Measurements from ENCODE around the gene MEGF9.
"Not testable (repeated sequence)": the region's sequence is repeated elsewhere in the genome, so short reads cannot be mapped to it uniquely, and the experiment has no call there.

The MEGF9 gene

GRCh38 chr9:120714088-120714845 is at the start of gene MEGF9:
TSS of gene MEGF9 (minus strand) at chr9:120714470. CDS start at chr9:120714358, 112 bp downstream.
- peak; percentile 98 for DNase-seq (ENCODE audit: low spot score)

DNA sequence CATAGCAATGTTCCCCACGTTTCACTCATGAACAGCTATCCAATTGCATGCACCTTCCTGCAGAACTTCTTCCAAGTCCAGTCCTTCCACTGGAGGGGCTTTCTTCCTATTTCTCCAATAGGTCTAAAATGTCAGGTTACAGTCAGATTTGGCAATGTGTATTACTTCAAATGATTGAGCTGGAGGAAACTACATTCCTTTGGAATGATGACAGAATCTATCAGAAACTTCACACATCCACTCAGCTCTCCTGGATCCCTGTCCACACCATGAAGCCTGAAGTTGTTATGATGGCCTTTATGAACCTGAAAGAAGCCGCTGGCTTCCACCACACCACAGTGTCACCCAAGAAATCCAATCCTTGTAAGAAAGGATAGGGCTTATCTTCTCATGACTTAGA is 46.7 kb upstream of the MEGF9 start:
- no peak for DNase-seq (ENCODE audit: low spot score)

DNA sequence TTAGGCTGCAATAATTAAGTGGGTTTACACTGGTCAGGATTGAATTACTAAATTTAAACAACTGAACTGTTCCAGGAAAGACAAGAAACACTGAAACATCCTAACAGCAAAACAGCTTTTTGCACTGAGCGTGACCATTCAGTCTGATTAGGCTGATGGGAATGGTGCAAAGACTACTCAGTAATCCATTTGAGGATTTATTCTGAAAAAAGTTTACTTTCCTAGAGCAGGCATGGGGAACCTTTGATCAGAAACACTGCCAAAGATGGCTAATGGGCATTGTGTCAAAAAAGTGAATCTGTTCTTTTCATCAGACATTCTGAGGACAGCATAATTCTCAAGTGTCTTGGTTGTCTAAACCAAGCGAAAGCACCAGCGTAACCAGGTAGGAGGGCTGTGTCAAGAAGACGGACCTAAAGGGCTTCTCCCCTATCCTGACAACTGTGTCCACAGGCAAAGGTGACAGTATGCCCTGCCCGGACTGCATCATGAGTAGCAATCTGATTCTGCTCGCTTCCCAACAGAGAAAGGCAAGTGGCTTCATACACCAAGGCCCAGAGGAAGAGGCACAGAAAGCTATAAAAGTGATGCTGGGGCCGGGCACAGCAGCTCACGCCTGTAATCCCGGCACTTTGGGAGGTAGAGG is 45.6 kb upstream of the MEGF9 start:
- DNase-seq (ENCODE audit: low spot score) = no peak

- no peak for DNase-seq (ENCODE audit: low spot score)
Observed at GRCh38 chr9:120758544-120758943, 44.3 kb upstream of the MEGF9 start.

DNA sequence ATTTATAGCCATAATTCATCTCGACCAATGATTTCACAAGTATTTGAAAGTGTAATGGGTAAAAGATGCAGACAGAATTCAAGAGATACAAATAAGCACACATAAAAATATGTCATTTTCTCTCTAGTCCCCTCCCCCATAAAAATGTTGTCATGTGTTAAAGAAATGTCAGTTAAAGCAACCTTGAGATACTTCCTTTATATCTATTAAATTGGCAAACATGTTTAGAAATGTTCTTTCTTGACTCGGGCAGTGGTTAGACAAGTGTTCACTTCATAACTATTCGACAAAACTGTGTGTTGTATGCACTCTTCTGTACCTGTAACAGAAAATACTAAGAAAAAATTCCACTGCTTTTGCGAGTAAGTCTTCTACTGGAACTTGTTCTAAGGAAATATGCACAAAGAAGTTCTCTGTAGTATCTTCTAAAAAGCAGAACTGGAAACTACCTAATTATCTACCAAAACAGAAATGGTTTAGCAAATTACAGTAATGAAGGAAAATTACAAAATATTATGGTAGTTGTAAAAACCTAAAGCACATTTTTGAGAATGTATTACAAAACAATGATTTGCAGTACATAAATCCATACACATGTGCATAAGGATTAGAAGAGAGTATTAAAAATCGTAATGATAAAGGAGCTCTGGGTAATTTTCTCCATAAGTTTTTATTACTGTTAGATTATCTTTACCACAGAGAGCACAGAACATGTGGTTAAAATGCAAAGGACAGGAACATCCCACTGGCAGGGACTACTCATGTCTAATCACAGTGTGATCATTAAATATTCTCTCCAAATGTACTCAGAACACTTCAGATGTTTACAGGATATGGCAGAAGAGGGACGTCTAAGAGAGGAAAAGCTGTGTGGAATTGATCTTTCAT is 43.0 kb upstream of the MEGF9 start:
- no peak for DNase-seq (ENCODE audit: low spot score)

GRCh38 chr9:120756531-120756930 is 42.3 kb upstream of the MEGF9 start:
- no peak for DNase-seq (ENCODE audit: low spot score)

GRCh38 chr9:120755810-120756434 is 41.7 kb upstream of the MEGF9 start:
- DNase-seq (ENCODE audit: low spot score) = peak; percentile 65

- no peak for DNase-seq (ENCODE audit: low spot score)
Observed at GRCh38 chr9:120755044-120755443, 40.8 kb upstream of the MEGF9 start.

DNA sequence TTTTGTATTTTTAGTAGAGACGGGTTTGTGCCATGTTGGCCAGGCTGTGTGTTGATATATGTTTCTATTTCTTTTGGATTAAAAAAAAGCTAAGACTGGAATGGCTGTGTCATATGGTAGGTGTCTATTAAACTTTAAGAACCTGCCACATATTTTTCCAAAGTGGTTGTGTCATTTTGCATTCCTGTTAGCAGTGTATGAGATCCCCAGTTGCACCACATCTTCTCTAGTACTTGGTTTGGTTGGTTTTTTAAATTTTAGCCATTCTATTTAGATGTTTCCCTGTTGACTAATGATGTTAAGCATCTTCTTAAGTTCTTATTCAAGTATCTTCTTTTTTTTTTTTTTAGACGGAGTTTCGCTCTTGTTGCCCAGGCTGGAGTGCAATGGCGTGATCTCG is 36.2 kb upstream of the MEGF9 start:
- no peak for DNase-seq (ENCODE audit: low spot score)

DNA sequence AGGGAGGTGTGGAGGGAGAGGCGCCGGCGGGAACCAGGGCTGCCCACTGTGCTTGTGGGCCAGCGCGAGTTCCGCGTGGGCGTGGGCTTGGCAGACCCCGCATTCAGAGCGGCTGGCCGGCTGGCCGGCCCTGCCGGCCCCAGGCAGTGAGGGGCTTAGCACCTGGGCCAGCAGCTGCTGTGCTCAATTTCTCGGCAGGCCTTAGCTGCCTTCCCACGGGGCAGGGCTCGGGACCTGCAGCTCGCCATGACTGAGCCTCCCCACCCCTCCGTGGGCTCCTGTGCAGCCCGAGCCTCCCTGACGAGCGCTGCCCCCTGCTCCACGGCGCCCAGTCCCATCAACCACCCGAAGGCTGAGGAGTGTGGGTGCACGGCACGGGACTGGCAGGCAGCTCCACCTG is 32.1 kb upstream of the MEGF9 start:
- DNase-seq (ENCODE audit: low spot score) = not testable (repeated sequence)

DNA sequence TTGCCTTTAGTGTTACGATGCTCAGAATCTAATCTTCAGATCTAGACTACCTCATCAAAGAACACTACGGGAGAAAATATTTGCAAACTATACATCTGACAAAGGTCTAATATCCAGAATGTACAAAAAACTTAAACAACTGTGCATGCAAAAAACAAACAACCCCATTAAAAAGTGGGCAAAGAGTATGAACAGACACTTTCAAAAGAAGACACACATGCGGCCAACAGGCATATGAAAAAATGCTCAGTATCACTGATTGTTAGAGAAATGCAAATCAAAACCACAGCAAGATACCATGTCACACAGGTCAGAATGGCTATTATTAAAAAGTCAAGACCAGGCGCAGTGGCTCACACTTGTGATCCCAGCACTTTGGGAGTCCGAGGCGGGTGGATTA is 31.0 kb upstream of the MEGF9 start:
- DNase-seq (ENCODE audit: low spot score) = no peak

- no peak for DNase-seq (ENCODE audit: low spot score)
Observed at GRCh38 chr9:120742951-120743416, 28.7 kb upstream of the MEGF9 start.

GRCh38 chr9:120741701-120742100 is 27.4 kb upstream of the MEGF9 start:
- DNase-seq (ENCODE audit: low spot score) = no peak

- no peak for DNase-seq (ENCODE audit: low spot score)
Observed at GRCh38 chr9:120741191-120741590, 26.9 kb upstream of the MEGF9 start.

- DNase-seq (ENCODE audit: low spot score) = no peak
Observed at GRCh38 chr9:120740132-120740531, 25.9 kb upstream of the MEGF9 start.

DNA sequence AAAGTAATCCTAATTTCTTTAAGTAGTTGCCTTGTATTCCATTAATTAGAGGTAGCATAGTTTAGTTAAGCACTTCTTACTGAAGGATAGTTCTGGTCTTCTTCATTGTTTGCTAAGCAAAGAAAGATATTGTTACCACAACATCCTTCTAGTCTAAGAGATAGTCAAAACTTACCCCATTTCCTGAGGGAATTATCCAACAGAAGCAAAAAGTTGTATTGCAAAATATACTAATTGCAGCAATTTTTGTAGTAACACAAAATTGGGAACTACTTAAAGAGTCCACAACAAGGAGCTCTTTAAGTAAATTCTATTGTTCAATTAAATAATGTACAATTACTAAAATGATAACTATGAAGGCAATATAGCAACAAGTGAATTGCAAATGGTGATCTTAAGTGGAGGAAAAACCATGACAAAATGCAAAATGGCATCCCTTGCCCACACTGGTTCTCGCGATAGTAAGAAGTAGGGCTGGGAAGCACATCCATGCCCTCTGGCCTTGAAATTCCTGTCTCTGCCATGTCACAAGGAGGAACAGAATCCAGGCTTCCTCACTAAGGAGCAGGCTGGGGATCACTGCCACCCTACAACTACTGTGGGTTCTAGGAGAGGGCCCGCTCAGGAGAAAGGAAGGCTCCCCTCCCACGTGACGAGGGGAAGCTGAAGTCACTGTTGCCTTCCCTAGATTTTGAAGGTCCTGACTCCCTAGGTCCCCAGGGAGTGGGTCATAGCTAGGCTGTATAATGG is 23.3 kb upstream of the MEGF9 start:
- DNase-seq (ENCODE audit: low spot score) = no peak

GRCh38 chr9:120736881-120737280 is 22.6 kb upstream of the MEGF9 start:
- DNase-seq (ENCODE audit: low spot score) = no peak

DNA sequence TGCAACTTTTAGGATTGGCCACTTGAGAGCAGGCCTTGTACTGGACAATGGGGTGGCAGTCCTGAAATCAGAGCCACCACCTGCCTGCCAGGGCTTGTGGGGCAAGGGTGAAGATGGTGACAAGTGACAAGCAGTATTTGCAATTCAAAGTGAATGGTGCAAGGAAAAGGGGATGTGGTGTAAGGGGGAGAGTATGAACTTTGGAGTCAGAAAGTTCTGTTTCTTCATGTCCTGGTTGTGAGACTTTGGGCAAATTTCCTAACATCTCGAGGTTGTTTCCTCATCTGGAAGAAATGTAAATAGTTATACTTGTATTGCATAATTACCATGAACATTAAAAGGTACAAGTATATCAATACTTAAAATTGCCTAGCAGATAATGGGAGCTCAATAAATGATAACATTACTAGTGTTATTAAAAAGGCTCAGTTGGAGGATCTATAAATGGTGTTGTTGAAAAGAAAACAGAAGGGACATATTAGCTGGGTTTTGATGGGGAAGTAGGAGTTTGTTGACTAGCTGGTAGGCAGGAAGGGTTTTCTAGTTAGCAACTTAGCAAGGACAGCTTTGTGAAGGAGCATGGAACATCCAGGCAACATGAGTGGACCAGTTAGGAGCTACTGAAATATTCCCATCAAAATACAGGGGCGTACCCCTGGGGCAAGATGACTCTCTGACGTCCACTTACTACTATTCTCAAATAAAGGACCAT is 21.3 kb upstream of the MEGF9 start:
- DNase-seq (ENCODE audit: low spot score) = no peak

DNA sequence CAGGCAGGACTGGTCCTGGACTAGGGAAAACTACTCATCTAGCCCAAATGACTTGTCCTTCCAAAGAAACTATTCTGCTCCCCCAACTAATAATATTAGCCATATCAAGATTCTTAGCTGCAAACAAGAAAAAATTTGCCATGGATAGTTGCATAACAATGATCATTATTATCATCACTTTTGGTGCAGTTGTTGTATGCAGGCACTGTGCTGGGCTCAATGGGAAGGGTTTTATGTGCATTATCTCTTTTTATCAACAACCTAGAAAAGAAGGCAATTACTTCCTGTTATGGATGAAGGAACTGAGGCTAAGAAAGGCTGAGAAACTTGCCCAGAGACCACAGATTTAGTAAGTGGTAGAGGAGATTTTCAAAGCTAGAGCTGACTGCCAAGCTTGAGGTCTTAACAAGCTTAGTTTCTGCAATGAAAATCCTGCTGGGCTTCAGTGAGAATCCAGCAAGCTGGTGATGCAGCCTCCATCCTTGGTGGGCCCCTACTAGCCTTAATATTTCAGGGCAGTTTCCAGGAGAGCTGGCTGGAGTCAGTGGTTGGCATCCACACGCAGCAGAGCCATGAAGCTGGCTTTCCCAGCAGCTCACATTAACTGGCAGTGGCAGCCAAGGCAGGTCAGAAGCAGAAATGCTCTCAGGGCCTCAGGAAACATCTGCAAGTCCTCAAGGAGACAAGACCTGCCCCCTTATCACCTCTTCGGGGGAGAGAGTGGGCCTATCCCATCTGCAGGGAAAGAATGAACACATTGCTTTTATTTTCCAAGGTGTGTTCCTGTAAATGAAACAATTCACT is 20.5 kb upstream of the MEGF9 start:
- DNase-seq (ENCODE audit: low spot score) = no peak

GRCh38 chr9:120733190-120733589 is 18.9 kb upstream of the MEGF9 start:
- DNase-seq (ENCODE audit: low spot score) = no peak

All from ecto neural progenitor cell (in vitro differentiated cells).